ENCODE results near the gene CEP164.

- TF ChIP-seq POLR2AphosphoS2 (IDR thresholded peaks at IDR 0.05; ENCODE audit: low read depth, low read length) (no peak), ZNF217 (IDR thresholded peaks at IDR 0.05) (no peak), SMC3 (IDR thresholded peaks at IDR 0.05; ENCODE audit: borderline replicate concordance, low read length) (no peak), RCOR1 (conservative IDR thresholded peaks at IDR 0.05; ENCODE audit: low read depth, low read length) (no peak), TCF7 (IDR thresholded peaks at IDR 0.05; ENCODE audit: borderline replicate concordance) (no peak)
Measured at GRCh38 chr11:117394221-117394925, 66.7 kb downstream of the CEP164 start.

Data from GM12878 (cell line).